CD8-positive, alpha-beta memory T cell (primary cell): ENCODE results near the gene TCF12. TPM values are rescaled to one million over a fixed set of nuclear protein-coding genes. Genes with fewer than 3 reads are reported as not detected.

Experiments used
- CTCF ChIA-PET: fragments of 350-600 bp; sonication (Branson Sonifier 250); formaldehyde crosslinking; loops from one replicate; lab custom pipeline; 2021; ENCODE audit warnings: antibody characterized with exemption; lab: Charles Lee
- POLR2A ChIA-PET: fragments of 350-600 bp; sonication (Branson Sonifier 250); formaldehyde crosslinking; loops from one replicate; lab custom pipeline; 2021; ENCODE audit warnings: antibody characterized with exemption; lab: Charles Lee
- DNase-seq, 5 donors: peaks; one replicate each; pipeline versions ENCODE4 v3.0.0 to v3.0.0-alpha.2; 2020 to 2022; ENCODE audit warnings: mixed read lengths in 1 of 5
- H3K27ac ChIP-seq: one replicate; pipeline ENCODE4 v1.7.0; 2013; ENCODE audit warnings: low read depth, mild to moderate bottlenecking, low read length, moderate library complexity
- H3K27me3 ChIP-seq: 2 replicates; pipeline ENCODE4 v1.7.0; 2013; ENCODE audit warnings: low read length, mild to moderate bottlenecking; ENCODE audit not compliant: insufficient read depth, poor library complexity, severe bottlenecking
- H3K36me3 ChIP-seq: 2 replicates; pipeline ENCODE4 v1.7.0; 2013; ENCODE audit warnings: mild to moderate bottlenecking, low read length, moderate library complexity; ENCODE audit not compliant: insufficient read depth
- H3K4me1 ChIP-seq: 2 replicates; pipeline ENCODE4 v1.7.0; 2013; ENCODE audit warnings: mild to moderate bottlenecking, low read length, moderate library complexity; ENCODE audit not compliant: insufficient read depth
- H3K4me3 ChIP-seq: 2 replicates; pipeline ENCODE4 v1.7.0; 2013; ENCODE audit warnings: mild to moderate bottlenecking, low read length
- H3K9me3 ChIP-seq: 2 replicates; pipeline ENCODE4 v1.7.0; 2013; ENCODE audit warnings: mild to moderate bottlenecking, low read length
- H3K27ac Mint-ChIP-seq, 8 donors: one replicate each; pipeline ENCODE4 v1.8.0; 2020 to 2021; ENCODE audit warnings: mixed read lengths in 8 of 8, mild to moderate bottlenecking in 6 of 8, inconsistent platforms in 3 of 8, moderate library complexity in 3 of 8
- H3K27me3 Mint-ChIP-seq, 2 donors: one replicate each; pipeline ENCODE4 v1.8.0; 2020 to 2021; ENCODE audit warnings: mixed read lengths in 2 of 2, mild to moderate bottlenecking in 1 of 2, moderate library complexity in 1 of 2
- H3K36me3 Mint-ChIP-seq, 3 donors: one replicate each; pipeline ENCODE4 v1.8.0; 2020 to 2021; ENCODE audit warnings: mixed read lengths in 3 of 3, inconsistent platforms in 1 of 3, mild to moderate bottlenecking in 1 of 3
- H3K4me1 Mint-ChIP-seq, 3 donors: one replicate each; pipeline ENCODE4 v1.8.0; 2020 to 2021; ENCODE audit warnings: mixed read lengths in 3 of 3, inconsistent platforms in 1 of 3, mild to moderate bottlenecking in 1 of 3
- H3K4me3 Mint-ChIP-seq, 7 donors: one replicate each; pipeline ENCODE4 v1.8.0; 2020 to 2021; ENCODE audit warnings: mixed read lengths in 7 of 7, mild to moderate bottlenecking in 6 of 7, moderate library complexity in 4 of 7, inconsistent platforms in 2 of 7
- H3K9me3 Mint-ChIP-seq, 5 donors: one replicate each; pipeline ENCODE4 v1.8.0; 2020 to 2022; ENCODE audit warnings: mixed read lengths in 5 of 5, mild to moderate bottlenecking in 3 of 5, moderate library complexity in 2 of 5, inconsistent platforms in 1 of 5
- polyA plus RNA-seq: library from polyadenylated mRNA; unstranded; fragments of 300-500 nt; fragmentation: Illumina TruSeq; gene quantifications from one replicate; pipeline ENCODE4 v1.2.3, GENCODE V29; 2021
- total RNA-seq, 2 experiments: library from RNA; stranded (reverse); gene quantifications; one replicate each; pipeline ENCODE4 v1.2.3, GENCODE V29; 2021

TCF12 gene
- total and polyA plus RNA-seq, 3 experiments from 2014 or later, result 54.3 to 79.2 (median 69.9) TPM

DNA sequence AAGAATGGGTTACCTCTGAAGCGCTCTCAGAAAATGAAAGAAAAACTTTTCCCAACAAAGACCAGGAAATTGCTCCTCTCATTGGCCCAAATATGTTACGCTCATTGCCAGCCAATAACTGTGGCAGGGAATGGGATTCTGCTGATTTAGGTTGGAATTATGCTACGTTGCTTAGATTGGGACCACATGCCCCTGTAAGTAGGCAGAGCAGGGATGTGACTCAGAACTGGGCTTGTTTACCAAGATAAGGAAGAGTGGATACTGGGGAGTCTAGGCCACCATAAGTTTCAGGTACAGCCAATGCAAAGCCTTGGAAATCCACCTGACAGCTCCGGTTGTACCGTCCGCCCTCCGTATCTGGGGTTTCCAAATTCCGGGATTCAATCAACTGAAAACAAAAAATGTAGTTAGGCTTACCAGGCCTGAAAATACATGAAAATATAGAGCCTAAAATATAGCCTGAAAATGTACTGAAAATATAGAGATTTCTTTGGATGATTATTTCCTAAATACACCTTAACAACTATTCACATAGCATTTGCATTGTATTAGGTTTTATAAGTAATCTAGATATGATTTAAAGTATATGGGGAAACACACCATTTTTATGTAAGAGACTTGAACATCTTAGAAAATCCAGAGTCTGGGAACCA, 1.5 kb upstream of the TCF12 start:
- no peaks in the 10 kb centered on the region for H3K36me3 ChIP-seq
- H3K27me3 Mint-ChIP-seq, result no peaks in the 10 kb centered on the region
- peaks cover 31 to 48% (median 35%) of the 10 kb centered on the region in 3 donors for H3K4me1 Mint-ChIP-seq
- ChIA-PET CTCF (interaction anchor here (1.4 to 2.0 kb wide), 3 partner anchors 10 to 31 kb away, joined by 3 to 13 read pairs (median 6); no protein-coding TSS in a partner anchor), POLR2A (no interaction called here)
- peaks cover 21% of the 10 kb centered on the region for H3K4me1 ChIP-seq
- H3K9me3 Mint-ChIP-seq, result no peaks in the 10 kb centered on the region
- H3K27me3 ChIP-seq, result no peaks in the 10 kb centered on the region
- H3K36me3 Mint-ChIP-seq, result peaks cover 0 to 9% (median 0%) of the 10 kb centered on the region in 3 donors
- H3K4me3 ChIP-seq, result peak overlapping the region; percentile 87
- H3K27ac ChIP-seq, result peak overlapping the region; percentile 75
- peak overlapping the region in 5 of 8 donors; percentile 55 to 90 (median 85) for H3K27ac Mint-ChIP-seq
- no peak for DNase-seq
- no peaks in the 10 kb centered on the region for H3K9me3 ChIP-seq
- peak overlapping the region; percentile 79 to 95 (median 86) for H3K4me3 Mint-ChIP-seq

DNA sequence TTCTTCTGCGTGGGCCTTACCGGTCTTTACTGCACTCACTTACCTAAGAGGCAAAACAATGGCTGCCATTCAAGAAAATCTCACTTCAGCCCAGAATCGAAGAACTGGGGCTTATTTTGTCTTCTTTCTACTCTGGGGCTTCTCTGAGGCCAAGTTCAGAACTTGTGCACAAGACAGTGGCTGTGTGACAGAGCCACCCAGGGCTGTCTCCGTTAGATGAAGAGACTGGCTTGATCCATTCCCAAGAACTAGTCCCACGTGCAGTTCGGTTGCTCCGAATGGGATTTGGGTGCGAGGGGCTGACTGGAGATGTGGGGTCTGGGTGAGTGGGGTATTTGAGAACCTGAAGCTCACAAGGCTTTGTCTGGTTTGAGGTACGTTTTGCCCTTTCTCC, 795 bp upstream of the TCF12 start:
- peak overlapping the region; percentile 87 for H3K4me3 ChIP-seq
- ChIA-PET POLR2A (interaction anchor here (1.0 to 2.2 kb wide), 3 partner anchors 11 to 31 kb away, joined by 4 to 23 read pairs (median 9); no protein-coding TSS in a partner anchor), CTCF (interaction anchor here (0.9 to 2.0 kb wide), 9 partner anchors 10 to 392 kb away, joined by 3 to 13 read pairs (median 5); no protein-coding TSS in a partner anchor)
- H3K27me3 ChIP-seq, result no peaks in the 10 kb centered on the region
- no peaks in the 10 kb centered on the region for H3K9me3 Mint-ChIP-seq
- H3K27ac ChIP-seq, result peak overlapping the region; percentile 75
- H3K36me3 Mint-ChIP-seq, result peaks cover 0 to 13% (median 0%) of the 10 kb centered on the region in 3 donors
- peak overlapping the region; percentile 79 to 95 (median 86) for H3K4me3 Mint-ChIP-seq
- peaks cover 36 to 55% (median 42%) of the 10 kb centered on the region in 3 donors for H3K4me1 Mint-ChIP-seq
- peak overlapping the region; percentile 77 to 92 (median 86) for H3K27ac Mint-ChIP-seq
- no peaks in the 10 kb centered on the region for H3K36me3 ChIP-seq
- H3K4me1 ChIP-seq, result peaks cover 25% of the 10 kb centered on the region
- no peaks in the 10 kb centered on the region for H3K27me3 Mint-ChIP-seq
- H3K9me3 ChIP-seq, result no peaks in the 10 kb centered on the region
- DNase-seq, result peak in 1 of 5 donors; percentile 53

DNA sequence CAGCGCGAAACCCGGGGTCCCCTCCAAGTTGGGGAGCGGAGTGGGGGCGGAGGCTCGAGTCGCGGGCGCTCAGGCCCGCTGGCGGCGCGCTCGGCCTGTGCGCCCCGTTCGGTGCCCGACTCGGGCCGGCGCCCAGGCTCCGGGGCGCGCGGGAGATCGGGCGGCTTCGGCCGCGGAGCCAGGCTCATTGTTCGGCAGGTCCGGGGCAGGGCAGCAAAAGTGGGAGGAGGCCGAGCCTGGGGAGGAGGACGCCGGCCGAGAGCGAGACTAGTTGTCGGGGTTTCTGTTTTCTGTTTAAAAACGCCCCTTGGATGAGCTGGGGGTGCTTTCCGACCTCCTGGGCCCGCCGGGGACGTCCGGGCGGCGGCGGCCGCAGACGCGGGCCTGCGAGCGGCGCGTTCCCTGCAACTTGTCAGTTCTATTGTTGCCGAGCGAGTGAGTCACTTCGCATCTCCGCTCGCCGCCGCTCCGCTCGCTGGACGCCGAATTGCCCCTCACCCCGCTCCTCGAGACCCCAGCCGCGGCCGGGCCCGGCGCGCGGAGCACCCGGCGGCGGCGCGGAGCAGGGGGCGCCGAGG, 676 bp downstream of the TCF12 start:
- H3K27me3 Mint-ChIP-seq, result no peaks in the 10 kb centered on the region
- Histone ChIP-seq H3K4me1 (peaks cover 32% of the 10 kb centered on the region), H3K36me3 (no peaks in the 10 kb centered on the region), H3K9me3 (no peaks in the 10 kb centered on the region), H3K27ac (peak overlapping the region; percentile 75), H3K27me3 (no peaks in the 10 kb centered on the region), H3K4me3 (peak overlapping the region; percentile 87)
- H3K4me3 Mint-ChIP-seq, result peak overlapping the region; percentile 83 to 95 (median 90)
- peak overlapping the region; percentile 7 to 92 (median 82) for H3K27ac Mint-ChIP-seq
- ChIA-PET POLR2A (interaction anchor here (0.9 to 2.2 kb wide), 5 partner anchors 12 to 675 kb away, joined by 3 to 23 read pairs (median 4); partner anchors contain the start of gene ZNF280D), CTCF (interaction anchor here (1.2 to 2.0 kb wide), 5 partner anchors 8 to 292 kb away, joined by 3 to 13 read pairs (median 5); no protein-coding TSS in a partner anchor)
- no peaks in the 10 kb centered on the region for H3K9me3 Mint-ChIP-seq
- H3K4me1 Mint-ChIP-seq, result peaks cover 46 to 70% (median 57%) of the 10 kb centered on the region in 3 donors
- DNase-seq, result peak; percentile 44 to 75 (median 60)
- peaks cover 0 to 20% (median 2%) of the 10 kb centered on the region in 3 donors for H3K36me3 Mint-ChIP-seq

DNA sequence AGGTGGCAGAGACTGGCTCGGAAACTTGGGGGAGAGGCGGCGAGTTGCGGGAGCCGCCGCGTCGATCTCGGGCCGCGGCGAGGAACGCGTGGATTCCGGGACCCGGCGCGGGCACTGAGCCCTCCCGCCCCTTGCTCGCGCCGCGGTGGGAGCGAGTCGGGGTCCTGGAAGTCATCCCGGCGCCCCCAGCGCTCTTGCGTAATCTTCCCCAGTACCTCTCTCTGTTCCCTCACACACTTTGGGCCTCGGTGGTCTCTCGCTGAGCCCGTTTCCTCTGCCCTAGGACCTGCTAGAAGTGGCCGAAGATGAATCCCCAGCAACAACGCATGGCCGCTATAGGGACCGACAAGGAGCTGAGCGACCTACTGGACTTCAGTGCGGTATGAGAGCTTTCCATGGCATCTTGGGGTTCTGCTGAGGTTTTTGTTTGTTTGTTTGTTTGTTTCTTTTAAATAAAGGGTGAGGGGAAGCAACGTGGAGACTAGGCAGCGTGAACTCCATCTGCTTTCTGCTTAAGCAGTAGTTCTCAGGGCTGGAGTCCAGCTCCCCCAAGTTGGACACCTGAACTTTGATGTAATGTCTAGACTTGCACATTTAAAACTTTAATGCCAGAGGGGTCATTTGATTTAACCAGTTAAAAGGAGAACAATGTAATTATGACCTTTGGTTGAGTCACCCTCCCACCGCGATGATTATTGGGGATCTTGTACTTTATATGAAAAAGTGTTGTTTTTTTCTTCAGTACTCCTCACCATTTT, 1.3 kb downstream of the TCF12 start:
- ChIA-PET POLR2A (interaction anchor here (1.1 to 2.2 kb wide), 4 partner anchors 13 to 33 kb away, joined by 3 to 23 read pairs (median 6); no protein-coding TSS in a partner anchor), CTCF (interaction anchor here (1.2 to 1.4 kb wide), 3 partner anchors 9 to 291 kb away, joined by 3 to 5 read pairs (median 3); no protein-coding TSS in a partner anchor)
- Histone ChIP-seq H3K4me3 (peak overlapping the region; percentile 87), H3K9me3 (no peaks in the 10 kb centered on the region), H3K4me1 (peaks cover 32% of the 10 kb centered on the region), H3K27me3 (no peaks in the 10 kb centered on the region), H3K27ac (peak overlapping the region; percentile 75), H3K36me3 (peaks cover 4% of the 10 kb centered on the region)
- no peaks in the 10 kb centered on the region for H3K27me3 Mint-ChIP-seq
- H3K4me3 Mint-ChIP-seq, result peak overlapping the region; percentile 85 to 95 (median 90)
- peak overlapping the region; percentile 82 to 95 (median 90) for H3K27ac Mint-ChIP-seq
- peaks cover 0 to 26% (median 2%) of the 10 kb centered on the region in 3 donors for H3K36me3 Mint-ChIP-seq
- H3K4me1 Mint-ChIP-seq, result peaks cover 51 to 72% (median 63%) of the 10 kb centered on the region in 3 donors
- no peaks in the 10 kb centered on the region for H3K9me3 Mint-ChIP-seq
- DNase-seq, result no peak

DNA sequence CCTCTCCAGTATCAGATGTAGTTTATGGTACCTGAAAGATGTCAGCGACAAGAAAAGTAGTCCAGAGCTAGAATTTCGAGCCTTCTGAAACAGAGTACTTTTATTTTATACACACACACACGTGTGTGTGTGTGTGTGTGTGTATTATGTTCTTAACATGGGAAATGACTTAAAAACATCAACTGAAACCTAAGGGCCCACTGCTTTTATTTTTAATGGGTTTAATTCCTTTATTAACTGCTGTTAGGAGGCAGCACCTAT, 1.9 kb downstream of the TCF12 start:
- CTCF ChIA-PET, result interaction anchor here (1.2 to 1.3 kb wide), 2 partner anchors 8 to 291 kb away, joined by 3 read pairs; no protein-coding TSS in a partner anchor
- Histone ChIP-seq H3K4me1 (peaks cover 32% of the 10 kb centered on the region), H3K36me3 (peaks cover 4% of the 10 kb centered on the region), H3K27me3 (no peaks in the 10 kb centered on the region), H3K27ac (no peak overlapping the region), H3K4me3 (peak overlapping the region; percentile 87), H3K9me3 (no peaks in the 10 kb centered on the region)
- Mint-ChIP-seq H3K9me3 (no peaks in the 10 kb centered on the region), H3K27ac (peak overlapping the region; percentile 82 to 95 (median 90)), H3K4me3 (peak overlapping the region; percentile 85 to 95 (median 90)), H3K4me1 (peaks cover 51 to 73% (median 63%) of the 10 kb centered on the region in 3 donors), H3K27me3 (no peaks in the 10 kb centered on the region), H3K36me3 (peaks cover 0 to 26% (median 2%) of the 10 kb centered on the region in 3 donors)
- no peak for DNase-seq
- POLR2A ChIA-PET, result interaction anchor here (1.1 kb wide), 1 partner anchor 29 kb away, joined by 3 read pairs; no protein-coding TSS in a partner anchor

DNA sequence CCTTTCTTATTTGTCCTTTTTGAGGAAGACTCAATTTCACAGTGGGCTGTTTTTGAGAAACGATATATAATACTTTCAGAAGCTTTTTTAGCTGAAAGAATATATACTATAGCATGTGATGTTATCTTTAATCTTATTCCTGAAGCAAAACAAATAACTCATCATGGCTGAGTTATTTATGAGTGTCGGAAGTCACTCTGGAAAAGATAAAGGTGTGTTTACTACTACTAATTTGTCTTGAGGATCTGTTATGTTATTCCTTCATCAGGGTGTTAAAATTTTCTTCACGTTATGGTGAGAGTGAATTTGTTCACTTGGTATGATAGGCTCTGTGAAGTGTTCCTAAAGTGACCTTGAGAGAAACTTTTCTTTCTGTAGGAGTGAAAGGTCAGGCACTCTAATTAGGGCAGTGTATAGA, 4.7 kb downstream of the TCF12 start:
- CTCF ChIA-PET, result interaction anchor here (1.3 kb wide), 1 partner anchor 31 kb away, joined by 3 read pairs; no protein-coding TSS in a partner anchor
- POLR2A ChIA-PET, result no interaction called here
- Histone ChIP-seq H3K27me3 (no peaks in the 10 kb centered on the region), H3K27ac (no peak overlapping the region), H3K4me3 (no peak overlapping the region), H3K9me3 (no peaks in the 10 kb centered on the region), H3K36me3 (peaks cover 4% of the 10 kb centered on the region), H3K4me1 (peaks cover 20% of the 10 kb centered on the region)
- Mint-ChIP-seq H3K27me3 (no peaks in the 10 kb centered on the region), H3K4me3 (peak overlapping the region in 2 of 7 donors; percentile 5 to 53), H3K27ac (peak overlapping the region in 5 of 8 donors; percentile 2 to 57 (median 11)), H3K9me3 (no peaks in the 10 kb centered on the region), H3K4me1 (peaks cover 52 to 74% (median 72%) of the 10 kb centered on the region in 3 donors), H3K36me3 (peaks cover 0 to 31% (median 15%) of the 10 kb centered on the region in 3 donors)
- no peak for DNase-seq

DNA sequence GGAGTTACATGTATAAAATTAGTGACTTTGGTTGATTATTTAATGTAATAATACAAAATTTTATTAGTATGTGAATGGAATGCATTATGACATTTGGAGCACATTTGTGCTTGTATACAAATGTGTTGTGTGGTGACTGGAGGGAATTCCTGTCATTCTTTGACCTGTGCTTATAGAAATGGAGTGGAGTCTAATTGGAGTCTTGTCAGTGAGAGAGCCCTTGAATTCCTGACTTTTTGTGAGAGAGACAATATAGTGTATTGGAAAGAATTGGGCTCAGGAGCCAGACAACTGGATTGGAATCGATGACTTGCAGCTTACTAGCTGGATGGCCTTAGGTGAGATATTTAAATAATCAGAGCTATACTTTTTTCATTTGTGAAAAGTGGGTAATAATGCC, 9.4 kb downstream of the TCF12 start:
- no peaks in the 10 kb centered on the region for H3K9me3 ChIP-seq
- CTCF ChIA-PET, result interaction anchor here (1.4 to 2.8 kb wide), 2 partner anchors 8 to 10 kb away, joined by 3 to 13 read pairs; partner anchors contain the start of gene TCF12

More for the DNA sequence above, 9.4 kb downstream of the TCF12 start:
- Histone ChIP-seq H3K27me3 (no peaks in the 10 kb centered on the region), H3K36me3 (peaks cover 4% of the 10 kb centered on the region), H3K4me3 (no peak overlapping the region), H3K4me1 (peaks cover 38% of the 10 kb centered on the region), H3K27ac (no peak overlapping the region)
- H3K27ac Mint-ChIP-seq, result peak overlapping the region in 1 of 8 donors; percentile 10
- H3K9me3 Mint-ChIP-seq, result no peaks in the 10 kb centered on the region
- H3K4me1 Mint-ChIP-seq, result peaks cover 69 to 89% (median 89%) of the 10 kb centered on the region in 3 donors
- H3K27me3 Mint-ChIP-seq, result no peaks in the 10 kb centered on the region
- no peak overlapping the region for H3K4me3 Mint-ChIP-seq
- POLR2A ChIA-PET, result interaction anchor here (0.6 kb wide), 1 partner anchor 779 kb away, joined by 3 read pairs; the partner anchor contains the start of gene POLR2M
- DNase-seq, result no peak
- peaks cover 0 to 29% (median 21%) of the 10 kb centered on the region in 3 donors for H3K36me3 Mint-ChIP-seq
